Thyroid gland (tissue), 4 donors: ENCODE data around the gene MROH7. TPM values are rescaled to one million over a fixed set of nuclear protein-coding genes. Genes with fewer than 3 reads are reported as not detected.

Experiments used
- DNase-seq, 2 donors: peaks; one replicate each; pipeline ENCODE4 v3.0.0-alpha.2; 2019
- H3K27ac ChIP-seq, 3 donors: fragments of 200-600 bp; sonication (generic); 1 replicate in 2 of 3; 2 replicates in 1 of 3; pipeline ENCODE4 v1.5.1; 2016 to 2019; ENCODE audit warnings: mild to moderate bottlenecking in 1 of 3, moderate library complexity in 1 of 3
- H3K27me3 ChIP-seq: fragments of 200-600 bp; sonication (generic); one replicate; pipeline ENCODE4 v1.5.1; 2019
- H3K36me3 ChIP-seq, 2 donors: fragments of 200-600 bp; sonication (generic); one replicate each; pipeline ENCODE4 v1.5.1; 2016 to 2019
- H3K4me1 ChIP-seq, 2 donors: fragments of 200-600 bp; sonication (generic); one replicate each; pipeline ENCODE4 v1.5.1; 2017 to 2019
- H3K4me3 ChIP-seq, 3 donors: fragments of 200-600 bp; sonication (generic); replicated peaks in 1 of 3; 1 replicate in 2 of 3; 2 replicates in 1 of 3; pipeline ENCODE4 v1.5.1; 2016; ENCODE audit warnings: mild to moderate bottlenecking in 1 of 3
- H3K9me3 ChIP-seq: fragments of 200-600 bp; sonication (generic); one replicate; pipeline ENCODE4 v1.5.1; 2017
- POLR2A ChIP-seq, 2 donors: fragments of 450-650 bp; IDR thresholded peaks; one replicate each; pipeline ENCODE4 v1.6.1; 2017; ENCODE audit warnings: antibody characterized with exemption in 2 of 2, mild to moderate bottlenecking in 2 of 2, moderate library complexity in 1 of 2
- WGBS, 2 donors: methylation state at CpG; one replicate each; pipeline ENCODE4 v1.1.5; 2017; 5-methylcytosine and 5-hydroxymethylcytosine counted together
- intact Hi-C: fragments of 100-400 bp; cut with DNase I; formaldehyde crosslinking; loops from one replicate; pipeline ENCODE4 v1.15.1; 2023
- total RNA-seq, 4 donors: library from RNA; depleted of rRNA; stranded (reverse); fragments of >200 nt; gene quantifications; one replicate each; pipeline ENCODE4 v1.2.3, GENCODE V29; 2016
- TF ChIP-seq, protein P1 (sequence below), 6 experiments: fragments of 200-600 bp in 3 of 6; fragments of 450-650 bp in 3 of 6; sonication (generic) in 3 of 6; IDR thresholded peaks; one replicate each; pipeline ENCODE4 v1.5.1; 2016 to 2019; ENCODE audit warnings: antibody characterized with exemption in 6 of 6, mild to moderate bottlenecking in 2 of 6, inconsistent platforms in 1 of 6, moderate library complexity in 1 of 6

Gene MROH7
- total RNA-seq, 4 donors from 2014 or later = 16.7 to 24.1 (median 20.8) TPM

DNA sequence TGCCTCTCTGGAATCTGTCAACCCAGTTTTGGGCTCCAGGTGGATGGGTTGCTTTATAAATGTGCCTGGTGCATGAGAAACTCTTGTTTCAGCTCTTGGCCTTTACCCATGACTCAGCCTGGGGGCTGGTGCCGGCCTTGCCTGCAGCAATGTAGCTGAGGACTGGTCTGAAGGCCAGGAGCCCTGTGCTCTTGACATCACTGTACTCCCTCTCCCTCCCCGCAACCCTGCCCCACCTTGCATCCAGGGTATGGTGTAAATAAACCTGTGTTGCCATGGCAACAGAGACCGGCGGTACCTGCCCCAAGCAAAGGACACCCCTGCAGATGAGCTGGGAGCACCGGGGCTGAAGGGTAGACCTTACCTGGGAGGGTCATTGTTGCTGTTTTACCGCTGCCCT is 31.5 kb upstream of the MROH7 start:
- peaks cover 0 to 23% of the 10 kb centered on the region in 2 donors for H3K36me3 ChIP-seq
- 78 to 80% methylated on average over 4 to 6 of the region's 6 CpGs for WGBS, 2 donors
- DNase-seq = no peak
- no peaks in the 10 kb centered on the region for H3K9me3 ChIP-seq
- H3K27ac ChIP-seq = no peak overlapping the region
- no peaks in the 10 kb centered on the region for H3K27me3 ChIP-seq
- no peaks in the 10 kb centered on the region for H3K4me1 ChIP-seq
- intact Hi-C loops = no loop called here
- H3K4me3 ChIP-seq = no peak overlapping the region
- no peak for TF ChIP-seq POLR2A (IDR thresholded peaks at IDR 0.05)
- TF ChIP-seq, protein P1, sequence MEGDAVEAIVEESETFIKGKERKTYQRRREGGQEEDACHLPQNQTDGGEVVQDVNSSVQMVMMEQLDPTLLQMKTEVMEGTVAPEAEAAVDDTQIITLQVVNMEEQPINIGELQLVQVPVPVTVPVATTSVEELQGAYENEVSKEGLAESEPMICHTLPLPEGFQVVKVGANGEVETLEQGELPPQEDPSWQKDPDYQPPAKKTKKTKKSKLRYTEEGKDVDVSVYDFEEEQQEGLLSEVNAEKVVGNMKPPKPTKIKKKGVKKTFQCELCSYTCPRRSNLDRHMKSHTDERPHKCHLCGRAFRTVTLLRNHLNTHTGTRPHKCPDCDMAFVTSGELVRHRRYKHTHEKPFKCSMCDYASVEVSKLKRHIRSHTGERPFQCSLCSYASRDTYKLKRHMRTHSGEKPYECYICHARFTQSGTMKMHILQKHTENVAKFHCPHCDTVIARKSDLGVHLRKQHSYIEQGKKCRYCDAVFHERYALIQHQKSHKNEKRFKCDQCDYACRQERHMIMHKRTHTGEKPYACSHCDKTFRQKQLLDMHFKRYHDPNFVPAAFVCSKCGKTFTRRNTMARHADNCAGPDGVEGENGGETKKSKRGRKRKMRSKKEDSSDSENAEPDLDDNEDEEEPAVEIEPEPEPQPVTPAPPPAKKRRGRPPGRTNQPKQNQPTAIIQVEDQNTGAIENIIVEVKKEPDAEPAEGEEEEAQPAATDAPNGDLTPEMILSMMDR (IDR thresholded peaks at IDR 0.05) = no peak

DNA sequence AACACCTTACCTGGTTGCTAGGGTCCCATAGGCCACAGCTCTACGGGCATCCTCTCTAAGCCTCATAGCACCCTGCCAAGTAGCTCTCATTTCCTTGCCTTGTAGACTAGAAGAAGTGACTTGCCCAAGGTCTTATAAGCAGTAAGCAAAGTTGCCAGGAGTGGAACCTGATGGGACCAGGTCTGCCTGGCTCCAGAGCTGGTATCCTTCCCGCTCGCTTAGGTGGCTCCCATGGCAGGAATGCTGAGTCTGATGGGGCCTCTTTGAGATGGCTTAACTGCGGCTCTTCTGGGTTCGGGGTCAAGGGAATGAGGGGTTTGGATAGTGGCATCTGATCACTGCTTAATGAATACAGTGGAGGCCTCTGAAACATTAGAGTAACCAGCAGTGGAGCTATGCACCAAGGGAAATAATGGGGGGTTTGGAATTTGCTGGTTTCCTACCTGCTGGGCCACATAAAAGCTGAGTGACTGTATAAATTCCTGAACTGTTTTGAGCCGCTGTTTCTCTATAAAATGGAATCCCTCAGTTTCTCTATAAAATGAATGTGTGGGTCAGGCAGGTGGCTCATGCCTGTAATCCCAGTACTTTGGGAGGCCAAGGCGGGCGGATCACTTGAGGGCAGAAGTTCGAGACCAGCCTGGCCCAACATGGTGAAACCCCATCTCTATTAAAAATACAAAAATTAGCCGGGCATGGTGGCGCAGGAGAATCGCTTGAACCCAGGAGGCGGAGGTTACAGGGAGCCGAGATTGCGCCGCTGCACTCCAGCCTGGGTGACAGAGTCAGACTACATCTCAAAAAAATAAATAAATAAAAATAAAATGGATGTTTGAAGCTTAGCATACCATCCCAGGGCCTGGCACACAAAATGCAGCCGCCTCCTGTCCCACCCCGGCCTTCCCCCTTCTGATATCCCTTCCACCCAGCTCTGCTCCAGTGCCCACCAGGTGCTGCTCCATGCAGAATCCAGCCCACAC is 30.7 kb upstream of the MROH7 start:
- no peak overlapping the region for H3K4me3 ChIP-seq
- TF ChIP-seq POLR2A (IDR thresholded peaks at IDR 0.05) = no peak
- TF ChIP-seq, protein P1 (IDR thresholded peaks at IDR 0.05) = no peak
- intact Hi-C loops = no loop called here
- no peaks in the 10 kb centered on the region for H3K4me1 ChIP-seq
- no peak for DNase-seq
- H3K27ac ChIP-seq = no peak overlapping the region
- no peaks in the 10 kb centered on the region for H3K27me3 ChIP-seq
- peaks cover 0 to 23% of the 10 kb centered on the region in 2 donors for H3K36me3 ChIP-seq
- 95 to 96% methylated on average over 16 to 18 of the region's 18 CpGs for WGBS, 2 donors
- H3K9me3 ChIP-seq = no peaks in the 10 kb centered on the region

DNA sequence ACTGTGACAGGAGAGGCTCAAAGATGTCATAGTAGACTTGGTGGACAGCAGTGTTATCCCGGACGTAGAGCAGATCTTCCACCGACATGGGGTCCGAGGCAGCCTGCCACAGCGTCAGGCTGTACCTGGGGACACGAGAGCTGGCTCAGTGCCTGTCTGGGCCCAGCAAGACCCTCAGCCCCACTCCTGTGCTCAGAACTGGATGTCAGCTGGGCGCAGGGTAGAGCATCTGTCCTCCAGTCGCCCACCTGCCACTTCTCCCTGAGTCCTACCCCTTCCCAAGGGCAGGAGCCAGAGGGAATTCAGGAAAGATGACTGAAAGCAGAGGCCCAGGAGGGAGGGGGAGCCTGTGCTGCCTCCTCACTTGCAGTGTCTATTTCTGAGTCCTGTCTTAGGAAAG is 30.0 kb upstream of the MROH7 start:
- peaks cover 0 to 21% of the 10 kb centered on the region in 2 donors for H3K36me3 ChIP-seq
- no peaks in the 10 kb centered on the region for H3K9me3 ChIP-seq
- no peak for TF ChIP-seq POLR2A (IDR thresholded peaks at IDR 0.05)
- TF ChIP-seq, protein P1 (IDR thresholded peaks at IDR 0.05) = no peak
- H3K4me1 ChIP-seq = no peaks in the 10 kb centered on the region
- intact Hi-C loops = no loop called here
- H3K27me3 ChIP-seq = no peaks in the 10 kb centered on the region
- DNase-seq = no peak
- H3K27ac ChIP-seq = no peak overlapping the region
- H3K4me3 ChIP-seq = no peak overlapping the region
- WGBS, 2 donors = 82 to 88% methylated on average over 8 of the region's 8 CpGs

DNA sequence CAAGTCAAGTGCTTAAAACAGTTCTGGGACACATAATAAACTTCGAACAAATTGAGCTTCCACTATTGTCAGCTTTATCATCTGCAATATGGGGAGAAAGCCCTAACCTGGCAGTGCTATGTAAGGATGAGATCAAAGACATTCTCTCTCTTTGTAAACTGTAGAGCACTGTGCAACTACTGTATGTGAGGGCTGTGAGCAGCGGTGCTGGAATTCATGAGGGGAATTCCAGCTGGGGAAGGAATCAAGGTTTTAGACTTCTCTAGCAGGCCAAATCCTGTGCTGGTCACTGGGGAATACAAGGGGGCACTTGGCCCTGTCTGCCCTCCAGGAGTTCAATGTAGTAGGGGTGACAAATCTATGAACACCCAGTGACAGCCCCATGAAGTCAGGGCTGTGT is 27.6 kb upstream of the MROH7 start:
- Histone ChIP-seq H3K27me3 (no peaks in the 10 kb centered on the region), H3K27ac (no peak overlapping the region), H3K4me3 (no peak overlapping the region), H3K9me3 (no peaks in the 10 kb centered on the region), H3K36me3 (peaks cover 0 to 8% of the 10 kb centered on the region in 2 donors), H3K4me1 (no peaks in the 10 kb centered on the region)
- intact Hi-C loops = no loop called here
- TF ChIP-seq, protein P1 (IDR thresholded peaks at IDR 0.05) = no peak
- no peak for TF ChIP-seq POLR2A (IDR thresholded peaks at IDR 0.05)
- 84 to 90% methylated on average over 2 of the region's 2 CpGs for WGBS, 2 donors
- no peak for DNase-seq

DNA sequence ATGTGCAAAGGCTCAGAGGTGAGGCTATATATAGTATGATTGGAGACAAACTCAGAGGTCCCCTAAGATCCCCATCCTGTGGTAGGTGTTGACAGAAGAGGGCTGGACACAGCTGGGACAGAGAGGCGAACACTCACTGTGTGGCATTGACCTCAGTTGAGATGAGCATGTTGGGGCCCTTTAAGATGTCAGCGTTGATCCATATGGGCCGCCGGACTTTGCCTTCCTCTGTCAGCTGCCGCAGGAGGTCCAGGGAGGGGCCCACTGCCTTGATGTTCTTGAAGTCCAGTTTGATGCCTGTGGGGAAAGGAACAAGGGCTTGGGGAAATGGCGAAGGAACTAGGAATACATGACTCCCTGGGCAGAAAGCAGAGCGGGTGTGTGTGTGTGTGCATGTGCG is 27.0 kb upstream of the MROH7 start:
- Histone ChIP-seq H3K27me3 (no peaks in the 10 kb centered on the region), H3K27ac (no peak overlapping the region), H3K36me3 (peaks cover 0 to 4% of the 10 kb centered on the region in 2 donors), H3K9me3 (no peaks in the 10 kb centered on the region), H3K4me1 (no peaks in the 10 kb centered on the region), H3K4me3 (no peak overlapping the region)
- TF ChIP-seq POLR2A (IDR thresholded peaks at IDR 0.05) = no peak
- TF ChIP-seq, protein P1 (IDR thresholded peaks at IDR 0.05) = no peak
- WGBS, 2 donors = 74 to 76% methylated on average over 8 of the region's 8 CpGs
- intact Hi-C loops = no loop called here
- no peak for DNase-seq
